Measurements from ENCODE around the gene MBD6. TPM values are rescaled to one million over a fixed set of nuclear protein-coding genes. Genes with fewer than 3 reads are reported as not detected.

The MBD6 gene
- total and polyA plus RNA-seq, 2 of the 4 experiments (the other 2 are of a cell fraction): 0.90 to 9.3 TPM

DNA sequence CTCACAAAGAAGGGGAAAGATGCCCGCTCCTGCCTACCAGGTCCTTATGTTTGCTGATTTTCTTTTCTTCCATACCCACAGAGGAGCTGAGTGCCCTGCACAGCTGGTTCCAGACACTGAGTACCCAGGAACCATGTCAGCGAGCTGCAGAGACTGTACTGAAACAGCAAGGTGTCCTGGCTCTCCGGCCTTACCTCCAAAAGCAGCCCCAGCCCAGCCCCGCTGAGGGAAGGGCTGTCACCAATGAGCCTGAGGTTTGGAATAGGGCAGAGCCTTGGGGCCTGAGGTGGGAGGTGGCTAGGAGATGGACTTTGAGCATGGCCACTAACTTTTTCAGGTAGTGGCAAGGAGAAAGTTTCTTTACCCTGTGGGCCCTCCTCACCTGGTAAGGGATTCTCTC is 32.5 kb upstream of the MBD6 start:
- H3K18ac ChIP-seq (ENCODE audit: low read depth, low read length): no peak overlapping the region
- H3K4me3 ChIP-seq (ENCODE audit: insufficient read depth, low read depth, low read length): no peak overlapping the region
- H2BK5ac ChIP-seq (ENCODE audit: low read depth, low read length, poor library complexity, severe bottlenecking): no peak overlapping the region
- peaks cover 31% of the 10 kb centered on the region for H3K36me3 ChIP-seq (ENCODE audit: control insufficient read depth, insufficient read depth, low read length)
- dilution Hi-C loops (cut with HindIII; ENCODE audit: low sequenced_read_pairs, unreplicated experiment): no loop called here
- no TSS peak for BruUV-seq (replicated peaks)
- H3K4ac ChIP-seq (ENCODE audit: low read depth, low read length): no peak overlapping the region
- H3K23ac ChIP-seq (ENCODE audit: low read depth, low read length): no peak overlapping the region
- no peak overlapping the region for H4K91ac ChIP-seq (ENCODE audit: insufficient read depth, low read depth, low read length)
- H3K79me1 ChIP-seq (ENCODE audit: low read depth in 1 of 2, low read length in 2 of 2): peaks cover 33 to 51% of the 10 kb centered on the region in 2 experiments
- no peak overlapping the region for H3K9ac ChIP-seq (ENCODE audit: low read depth, low read length)
- no peak overlapping the region for H2BK120ac ChIP-seq (ENCODE audit: low read depth, low read length)
- no peaks in the 10 kb centered on the region for H3K9me3 ChIP-seq (ENCODE audit: control insufficient read depth, insufficient read depth, low read length)
- H3K27ac ChIP-seq (ENCODE audit: insufficient read depth, low read length): no peak overlapping the region
- peaks cover 23% of the 10 kb centered on the region; the same call in 1 of the 2 replicates for H4K20me1 ChIP-seq (ENCODE audit: insufficient read depth, low read length)
- H2AFZ ChIP-seq (replicated peaks; ENCODE audit: low read length, poor library complexity): no peak overlapping the region
- H2AK9ac ChIP-seq (replicated peaks; ENCODE audit: low read depth, low read length, poor library complexity): no peak overlapping the region
- TF ChIP-seq, protein P1, sequence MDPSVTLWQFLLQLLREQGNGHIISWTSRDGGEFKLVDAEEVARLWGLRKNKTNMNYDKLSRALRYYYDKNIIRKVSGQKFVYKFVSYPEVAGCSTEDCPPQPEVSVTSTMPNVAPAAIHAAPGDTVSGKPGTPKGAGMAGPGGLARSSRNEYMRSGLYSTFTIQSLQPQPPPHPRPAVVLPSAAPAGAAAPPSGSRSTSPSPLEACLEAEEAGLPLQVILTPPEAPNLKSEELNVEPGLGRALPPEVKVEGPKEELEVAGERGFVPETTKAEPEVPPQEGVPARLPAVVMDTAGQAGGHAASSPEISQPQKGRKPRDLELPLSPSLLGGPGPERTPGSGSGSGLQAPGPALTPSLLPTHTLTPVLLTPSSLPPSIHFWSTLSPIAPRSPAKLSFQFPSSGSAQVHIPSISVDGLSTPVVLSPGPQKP (IDR thresholded peaks at IDR 0.05; ENCODE audit: borderline replicate concordance, low read depth, low read length): no peak
- TF ChIP-seq CHD1 (IDR thresholded peaks at IDR 0.05; ENCODE audit: low read depth, low read length) (no peak), FOS (IDR thresholded peaks at IDR 0.05; ENCODE audit: low read depth, low read length) (no peak), SMC3 (IDR thresholded peaks at IDR 0.05; ENCODE audit: low read depth, low read length) (no peak)
- WGBS, 2 experiments (ENCODE audit: extremely low coverage in 2 of 2, insufficient read length in 1 of 2): 86% methylated on average over 1 of the region's 4 CpGs; no CpG with 5 or more reads in 1 of the 2 experiments
- POLR2A ChIA-PET (ENCODE audit: unreplicated experiment): no interaction called here
- H3K14ac ChIP-seq (replicated peaks; ENCODE audit: low read depth, low read length): no peak overlapping the region
- H2BK20ac ChIP-seq (ENCODE audit: low read depth, low read length): no peak overlapping the region
- H2AK5ac ChIP-seq (ENCODE audit: low read depth, low read length): no peak overlapping the region
- no peak overlapping the region for H4K5ac ChIP-seq (ENCODE audit: low read depth, low read length)
- ATAC-seq (ENCODE audit: low read depth) (no peak), DNase-seq (no peak)
- intact Hi-C loops (cut with micrococcal nuclease): no loop called here
- H3K4me2 ChIP-seq (ENCODE audit: low read depth, low read length): no peak overlapping the region
- CTCF ChIA-PET: no interaction called here
- no peak overlapping the region for H4K8ac ChIP-seq (ENCODE audit: low read depth in 2 of 2, low read length in 2 of 2)
- no peak overlapping the region for H2BK15ac ChIP-seq (ENCODE audit: low read depth, low read length)
- peaks cover 6% of the 10 kb centered on the region for H3K4me1 ChIP-seq (ENCODE audit: control insufficient read depth, insufficient read depth, low read length)
- no peaks in the 10 kb centered on the region for H3K27me3 ChIP-seq (ENCODE audit: control insufficient read depth, insufficient read depth, low read length)
- H3K56ac ChIP-seq (ENCODE audit: extremely low read depth, insufficient read depth, low read length): no peak overlapping the region
- in situ Hi-C loops (cut with MboI; ENCODE audit: low sequenced_read_pairs): no loop called here
- peaks cover 15% of the 10 kb centered on the region for H3K9me1 ChIP-seq (ENCODE audit: insufficient read depth, low read length)
